Stimulated activated CD4-positive, alpha-beta T cell treated with anti-CD3 and anti-CD28 coated beads, Interleukin-12 subunit alpha, Interleukin-12 subunit beta, amount 100 ng/mL, for 4 hours (primary cell): ENCODE results near the gene RERE.

ENCODE experiments used
- DNase-seq: peaks from one replicate; pipeline ENCODE4 v3.0.0-alpha.2; 2020

RERE gene

DNA sequence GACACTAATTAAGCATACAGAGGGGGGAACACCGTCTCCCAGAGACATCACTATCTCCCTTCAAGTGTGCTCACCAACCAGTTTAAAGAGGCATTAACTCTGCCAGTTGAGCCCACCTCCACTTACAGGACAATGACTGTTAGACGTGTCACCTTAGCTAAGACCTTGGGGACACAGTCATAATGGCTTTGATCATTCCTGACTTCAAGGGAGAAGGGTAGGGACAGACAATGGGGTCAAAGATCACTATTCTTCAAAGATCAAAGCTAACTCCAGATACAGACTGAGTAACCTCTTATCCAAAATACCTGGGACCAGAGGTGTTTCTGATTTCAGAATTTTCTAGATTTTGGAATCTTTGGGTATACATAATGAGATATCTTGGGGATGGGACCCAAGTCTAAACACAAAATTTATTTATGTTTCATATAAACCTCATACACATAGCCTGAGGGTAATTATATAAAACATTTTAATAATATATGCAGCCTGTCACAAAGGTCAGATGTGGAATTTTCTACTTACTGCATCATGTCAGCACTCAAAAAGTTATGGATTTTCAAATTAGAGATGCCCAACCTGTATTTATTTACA lies 253.4 kb downstream of the RERE start:
- no peak for DNase-seq

GRCh38 chr1:8562881-8563865 lies 254.3 kb downstream of the RERE start:
- no peak for DNase-seq

- DNase-seq: no peak
Observed at GRCh38 chr1:8562222-8562621, 255.2 kb downstream of the RERE start.

GRCh38 chr1:8560611-8561544 lies 256.6 kb downstream of the RERE start:
- no peak for DNase-seq

GRCh38 chr1:8560035-8560434 lies 257.4 kb downstream of the RERE start:
- DNase-seq: no peak

DNA sequence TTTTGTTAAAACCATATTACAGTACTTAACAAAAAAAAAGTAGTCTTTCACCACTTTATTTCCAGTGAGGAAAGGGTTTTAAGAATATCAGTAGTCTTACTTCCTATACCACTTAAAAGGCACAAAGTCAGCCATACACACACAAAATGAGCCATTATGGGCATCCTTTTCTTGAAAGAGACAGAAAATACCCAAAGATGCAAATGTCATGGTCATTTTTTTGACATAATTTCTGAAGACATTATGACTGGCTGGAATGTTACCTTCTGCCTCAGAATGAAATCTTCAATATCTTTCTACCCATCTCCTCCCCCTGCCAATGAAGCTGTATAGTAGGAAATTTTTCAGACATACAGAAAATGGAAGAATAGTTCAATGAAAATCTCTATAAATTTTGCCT lies 261.9 kb downstream of the RERE start:
- no peak for DNase-seq

DNA sequence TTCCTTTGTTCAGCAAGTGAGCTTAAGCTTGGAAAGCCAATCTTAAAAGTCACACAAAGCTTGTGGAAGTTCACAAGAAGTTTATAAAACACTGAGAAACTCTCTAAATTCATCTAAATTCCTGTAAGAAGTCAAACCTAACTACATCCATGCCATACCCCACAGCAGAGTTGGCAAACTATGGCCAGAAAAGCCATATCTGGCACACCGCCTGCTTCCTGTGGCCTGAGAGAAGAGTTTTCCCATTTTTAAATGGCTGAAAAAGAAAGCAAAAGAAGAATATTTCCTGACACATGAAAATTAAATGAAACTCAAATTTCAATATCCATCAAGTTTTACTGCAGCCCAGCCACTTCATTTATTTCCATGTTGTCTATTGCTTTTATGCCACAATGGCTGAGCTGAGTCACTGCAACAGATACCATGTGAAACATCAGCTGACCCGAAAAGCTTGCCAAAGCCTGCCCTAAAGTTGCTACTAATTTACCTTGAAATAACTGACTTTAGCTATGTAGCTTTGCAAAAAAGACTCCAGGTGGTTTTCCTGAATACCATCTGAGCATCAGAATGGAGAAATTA lies 262.4 kb downstream of the RERE start:
- no peak for DNase-seq

DNA sequence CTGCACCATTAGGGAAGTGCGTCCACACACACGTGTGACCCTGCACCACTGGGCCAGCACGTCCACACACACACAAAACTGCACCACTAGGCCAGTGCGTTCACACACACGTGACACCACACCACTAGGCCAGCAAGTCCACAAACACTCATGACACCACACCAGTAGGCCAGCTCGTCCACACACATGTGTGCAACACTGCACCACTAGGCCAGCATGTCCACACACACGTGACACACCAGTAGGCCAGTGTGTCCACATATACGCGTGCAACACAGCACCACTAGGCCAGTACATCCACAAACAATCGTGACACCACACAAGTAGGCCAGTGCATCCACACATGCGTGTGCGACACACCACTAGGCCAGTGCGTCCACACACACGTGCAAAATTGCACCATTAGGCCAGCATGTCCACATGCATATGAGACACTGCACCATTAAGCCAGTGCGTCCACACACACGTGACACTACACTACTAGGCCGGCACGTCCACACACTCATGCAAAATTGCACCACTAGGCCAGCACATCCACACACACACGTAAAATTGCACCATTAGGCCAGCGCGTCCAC lies 264.5 kb downstream of the RERE start:
- DNase-seq: no peak

DNA sequence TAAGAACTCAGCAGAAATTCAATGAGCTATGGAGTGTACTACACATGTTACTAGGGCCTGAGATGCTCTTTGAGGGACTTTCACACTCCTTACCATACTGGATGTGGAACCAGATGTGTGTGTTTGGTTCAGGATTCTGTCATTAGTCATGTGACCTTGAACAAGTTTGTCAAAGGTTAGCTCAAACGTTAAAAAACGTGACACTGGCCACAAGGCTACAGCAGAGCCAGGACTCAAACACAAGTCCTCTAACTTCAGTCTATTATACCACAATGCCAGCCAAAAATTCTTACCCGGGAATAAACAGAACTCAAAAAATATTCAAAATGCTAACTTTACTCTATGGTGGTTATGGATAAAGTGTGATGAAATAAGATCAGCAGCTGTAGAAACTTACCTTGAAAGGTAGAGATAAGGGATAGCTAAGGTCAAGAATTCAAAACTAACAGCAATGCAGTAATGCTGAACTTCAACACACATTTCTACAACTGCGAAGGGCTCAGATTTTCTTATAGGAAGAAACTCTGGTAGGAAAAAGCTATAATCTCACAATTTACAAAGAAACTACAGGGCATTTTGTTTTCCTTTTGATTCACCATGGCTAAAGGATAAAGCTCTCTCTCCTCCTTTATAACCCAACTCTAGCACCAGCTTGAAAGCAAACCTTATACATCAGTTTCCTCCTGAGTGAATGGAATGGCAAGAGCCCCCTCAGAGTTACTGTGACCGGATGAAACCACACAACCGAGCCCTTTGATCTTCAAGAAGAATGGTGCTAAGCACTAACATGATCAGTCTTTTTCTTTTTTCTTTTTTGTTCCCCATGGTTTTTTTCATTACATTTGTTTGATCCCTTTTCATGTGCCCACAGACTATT lies 265.6 kb downstream of the RERE start:
- DNase-seq: no peak

DNA sequence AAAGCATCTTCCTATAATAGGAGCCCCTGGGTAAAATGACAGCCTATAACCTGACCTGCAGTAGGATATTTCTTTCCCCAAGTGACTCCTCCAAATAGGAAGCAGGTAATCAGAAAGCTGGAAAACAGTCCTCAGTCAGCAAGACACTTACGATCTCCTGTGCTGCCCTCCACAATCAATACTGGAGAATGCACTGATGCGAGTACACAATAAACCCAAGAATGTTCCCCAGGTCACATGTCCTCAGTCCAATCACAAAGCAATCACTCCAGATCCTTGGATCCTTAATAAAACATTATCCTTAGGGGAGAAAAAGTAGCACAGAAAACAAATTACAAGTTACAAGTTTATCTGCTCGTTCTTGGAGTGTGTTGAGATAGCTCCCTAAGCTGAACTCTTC lies 266.4 kb downstream of the RERE start:
- no peak for DNase-seq

GRCh38 chr1:8547791-8548190 lies 269.6 kb downstream of the RERE start:
- DNase-seq: no peak

- DNase-seq: no peak
Observed at GRCh38 chr1:8545078-8545477, 272.4 kb downstream of the RERE start.

DNA sequence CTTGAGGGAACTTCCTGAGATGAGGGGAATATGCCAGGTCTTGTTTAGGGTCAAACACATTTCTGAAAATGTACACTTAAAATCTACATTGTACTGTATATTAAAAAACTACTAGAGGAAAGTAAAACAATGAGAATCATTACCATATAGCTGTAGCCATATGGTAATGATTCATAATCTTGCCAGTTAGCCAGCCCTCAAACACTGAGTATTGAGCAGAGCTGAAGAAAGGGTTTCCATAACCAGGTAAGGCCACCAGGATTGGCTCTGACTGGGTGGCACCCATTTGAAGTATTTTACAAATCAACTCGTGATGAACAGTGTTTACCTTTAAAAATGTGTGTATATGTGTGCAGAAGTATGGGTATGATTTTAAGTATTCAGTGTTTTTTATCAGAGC lies 272.8 kb downstream of the RERE start:
- DNase-seq: no peak

DNA sequence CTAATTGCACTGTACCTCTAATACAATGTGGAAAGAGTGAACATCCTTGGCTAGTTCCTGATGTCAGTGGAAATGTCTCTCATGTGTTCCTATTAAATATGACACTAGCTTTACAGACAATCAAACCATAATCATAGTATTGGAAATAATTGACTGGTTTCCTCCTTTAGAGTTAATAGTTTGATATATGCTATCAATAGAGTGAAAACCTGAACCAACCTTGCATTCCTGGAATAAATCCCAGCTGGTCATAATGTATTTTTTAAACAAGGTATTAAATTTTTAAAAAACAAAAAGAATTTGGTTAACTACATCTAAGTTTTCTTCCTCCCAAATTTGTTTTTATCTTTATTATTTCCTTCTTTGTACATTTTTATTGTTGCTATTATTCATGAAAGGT lies 273.5 kb downstream of the RERE start:
- no peak for DNase-seq

GRCh38 chr1:8541961-8542521 lies 275.4 kb downstream of the RERE start:
- DNase-seq: no peak

- DNase-seq: no peak
Observed at GRCh38 chr1:8540971-8541370, 276.5 kb downstream of the RERE start.

- no peak for DNase-seq
Observed at GRCh38 chr1:8540261-8540941, 277.0 kb downstream of the RERE start.

DNA sequence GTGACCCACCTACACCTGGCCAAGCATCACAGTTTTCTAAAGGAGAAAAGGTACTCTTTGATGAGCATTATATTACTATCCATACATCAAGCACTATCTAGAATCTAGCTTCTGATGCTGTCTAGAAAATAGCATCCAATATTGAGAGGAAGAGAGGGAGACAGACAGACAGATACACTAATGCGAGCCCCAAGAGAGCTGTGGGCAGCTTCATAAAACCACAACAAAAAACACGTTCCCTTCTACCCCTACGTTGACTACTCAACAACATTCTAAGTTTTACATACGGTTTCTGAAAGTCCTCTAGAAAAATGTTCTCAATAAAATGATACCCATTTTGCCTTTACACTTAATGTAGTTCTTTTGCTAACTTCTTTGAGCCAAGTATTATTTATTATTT lies 277.8 kb downstream of the RERE start:
- DNase-seq: no peak

DNA sequence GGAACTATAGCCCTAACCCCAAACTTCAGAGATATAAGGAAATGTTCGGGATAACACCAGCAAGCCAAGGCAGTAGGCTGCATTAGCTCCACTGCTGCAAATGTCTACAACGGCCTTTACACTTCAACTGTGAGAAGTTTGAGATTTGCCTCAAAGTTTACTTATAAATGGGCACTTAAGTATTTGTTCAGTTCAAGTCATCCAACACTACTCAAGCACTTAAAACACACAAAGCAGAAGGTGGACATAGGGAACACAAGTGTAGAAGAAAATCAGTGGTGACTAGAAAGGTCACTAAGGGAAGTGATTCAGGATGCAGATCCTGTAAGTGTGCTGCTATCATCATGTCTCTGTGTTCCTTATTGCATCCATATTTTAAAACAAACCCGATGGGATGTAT lies 278.9 kb downstream of the RERE start:
- DNase-seq: no peak

DNA sequence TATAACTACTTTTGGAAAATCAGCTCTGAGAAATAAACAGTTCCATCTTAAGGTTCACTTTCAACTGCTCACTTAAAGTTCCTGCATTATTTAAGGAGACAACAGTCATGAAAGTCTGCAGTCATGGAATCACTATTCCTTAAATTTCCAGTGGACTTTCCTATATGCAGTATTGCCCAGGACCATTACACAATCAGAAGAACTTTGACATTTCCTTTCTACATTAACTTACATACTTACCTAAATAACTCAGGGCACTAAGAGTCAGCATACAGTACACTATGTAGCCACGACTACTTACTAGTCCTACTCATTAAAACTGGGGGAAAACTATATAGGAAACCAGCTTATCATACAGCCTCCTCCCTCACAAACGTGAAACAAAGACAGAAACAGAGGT lies 279.4 kb downstream of the RERE start:
- DNase-seq: no peak

DNA sequence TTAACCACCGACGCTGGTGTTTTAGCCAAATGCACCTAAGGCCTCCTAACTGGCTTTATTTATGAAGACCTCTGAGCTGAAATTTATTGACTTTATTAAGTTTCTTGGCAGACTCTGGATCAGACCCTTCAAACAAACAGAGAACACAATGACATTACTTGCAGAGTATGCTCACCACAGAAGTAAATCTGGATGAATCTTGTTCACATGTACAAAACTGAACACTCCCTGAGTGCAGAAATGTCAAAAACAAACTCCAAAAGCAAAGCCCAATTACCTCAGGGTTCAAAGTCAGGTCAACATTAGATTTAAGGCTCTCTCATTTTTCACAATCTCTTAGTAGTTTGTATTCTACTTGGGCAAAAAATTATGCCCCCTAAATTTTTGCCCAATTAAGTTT lies 280.9 kb downstream of the RERE start:
- DNase-seq: no peak
